ENCODE data around the gene ST3GAL2. TPM values are rescaled to one million over a fixed set of nuclear protein-coding genes. Genes with fewer than 3 reads are reported as not detected.

ST3GAL2 gene
- total and polyA plus RNA-seq, 10 of the 15 experiments (the other 5 are each of a cell fraction or from before 2014, with no cell fraction given): 0.95 to 61.7 (median 25.9) TPM

- TF ChIP-seq NRF1 (conservative IDR thresholded peaks at IDR 0.05; ENCODE audit: low read depth, low read length): no peak
- TF ChIP-seq ZNF274 (IDR thresholded peaks at IDR 0.05; ENCODE audit: insufficient read depth, insufficient read length): no peak
- no peak for TF ChIP-seq TARDBP (IDR thresholded peaks at IDR 0.05; ENCODE audit: borderline replicate concordance)
- TF ChIP-seq CUX1 (IDR thresholded peaks at IDR 0.05; ENCODE audit: insufficient replicate concordance, low read depth, low read length): no peak
- TF ChIP-seq ZBED1 (IDR thresholded peaks at IDR 0.05; ENCODE audit: borderline replicate concordance): no peak
- no peak for TF ChIP-seq RAD51 (IDR thresholded peaks at IDR 0.05)
- TF ChIP-seq BRCA1 (IDR thresholded peaks at IDR 0.05; ENCODE audit: low read depth, low read length): no peak
- TF ChIP-seq, protein P1, sequence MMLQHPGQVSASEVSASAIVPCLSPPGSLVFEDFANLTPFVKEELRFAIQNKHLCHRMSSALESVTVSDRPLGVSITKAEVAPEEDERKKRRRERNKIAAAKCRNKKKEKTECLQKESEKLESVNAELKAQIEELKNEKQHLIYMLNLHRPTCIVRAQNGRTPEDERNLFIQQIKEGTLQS (IDR thresholded peaks at IDR 0.05; ENCODE audit: borderline replicate concordance, extremely low read depth, low read depth, low read length): no peak
- peak; percentile 98 for TF ChIP-seq TCF12 (IDR thresholded peaks at IDR 0.05; ENCODE audit: low read depth, low read length)
- TF ChIP-seq CEBPB (IDR thresholded peaks at IDR 0.05; ENCODE audit: borderline replicate concordance in 1 of 2, low read depth in 2 of 2, low read length in 2 of 2): no peak
- TF ChIP-seq CBX5 (IDR thresholded peaks at IDR 0.05; ENCODE audit: low read depth): peak; percentile 76
- TF ChIP-seq, protein P2, sequence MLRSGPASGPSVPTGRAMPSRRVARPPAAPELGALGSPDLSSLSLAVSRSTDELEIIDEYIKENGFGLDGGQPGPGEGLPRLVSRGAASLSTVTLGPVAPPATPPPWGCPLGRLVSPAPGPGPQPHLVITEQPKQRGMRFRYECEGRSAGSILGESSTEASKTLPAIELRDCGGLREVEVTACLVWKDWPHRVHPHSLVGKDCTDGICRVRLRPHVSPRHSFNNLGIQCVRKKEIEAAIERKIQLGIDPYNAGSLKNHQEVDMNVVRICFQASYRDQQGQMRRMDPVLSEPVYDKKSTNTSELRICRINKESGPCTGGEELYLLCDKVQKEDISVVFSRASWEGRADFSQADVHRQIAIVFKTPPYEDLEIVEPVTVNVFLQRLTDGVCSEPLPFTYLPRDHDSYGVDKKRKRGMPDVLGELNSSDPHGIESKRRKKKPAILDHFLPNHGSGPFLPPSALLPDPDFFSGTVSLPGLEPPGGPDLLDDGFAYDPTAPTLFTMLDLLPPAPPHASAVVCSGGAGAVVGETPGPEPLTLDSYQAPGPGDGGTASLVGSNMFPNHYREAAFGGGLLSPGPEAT (IDR thresholded peaks at IDR 0.05; ENCODE audit: low read depth): peak; percentile 90
- TF ChIP-seq, protein P3, sequence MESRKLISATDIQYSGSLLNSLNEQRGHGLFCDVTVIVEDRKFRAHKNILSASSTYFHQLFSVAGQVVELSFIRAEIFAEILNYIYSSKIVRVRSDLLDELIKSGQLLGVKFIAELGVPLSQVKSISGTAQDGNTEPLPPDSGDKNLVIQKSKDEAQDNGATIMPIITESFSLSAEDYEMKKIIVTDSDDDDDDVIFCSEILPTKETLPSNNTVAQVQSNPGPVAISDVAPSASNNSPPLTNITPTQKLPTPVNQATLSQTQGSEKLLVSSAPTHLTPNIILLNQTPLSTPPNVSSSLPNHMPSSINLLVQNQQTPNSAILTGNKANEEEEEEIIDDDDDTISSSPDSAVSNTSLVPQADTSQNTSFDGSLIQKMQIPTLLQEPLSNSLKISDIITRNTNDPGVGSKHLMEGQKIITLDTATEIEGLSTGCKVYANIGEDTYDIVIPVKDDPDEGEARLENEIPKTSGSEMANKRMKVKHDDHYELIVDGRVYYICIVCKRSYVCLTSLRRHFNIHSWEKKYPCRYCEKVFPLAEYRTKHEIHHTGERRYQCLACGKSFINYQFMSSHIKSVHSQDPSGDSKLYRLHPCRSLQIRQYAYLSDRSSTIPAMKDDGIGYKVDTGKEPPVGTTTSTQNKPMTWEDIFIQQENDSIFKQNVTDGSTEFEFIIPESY (IDR thresholded peaks at IDR 0.05): no peak
- no peak for TF ChIP-seq KAT2A (conservative IDR thresholded peaks at IDR 0.05; ENCODE audit: control insufficient read depth, low read depth, low read length)
- TF ChIP-seq NFXL1 (IDR thresholded peaks at IDR 0.05; ENCODE audit: borderline replicate concordance): no peak
- no peak for TF ChIP-seq MEF2B (IDR thresholded peaks at IDR 0.05; ENCODE audit: partially characterized antibody, poor library complexity, severe bottlenecking)
- no peak for TF ChIP-seq SPI1 (IDR thresholded peaks at IDR 0.05; ENCODE audit: borderline replicate concordance, insufficient read depth, low read depth, low read length)
- TF ChIP-seq LARP7 (IDR thresholded peaks at IDR 0.05): no peak
- TF ChIP-seq BACH1 (IDR thresholded peaks at IDR 0.05; ENCODE audit: borderline replicate concordance): no peak
- TF ChIP-seq, protein P4, sequence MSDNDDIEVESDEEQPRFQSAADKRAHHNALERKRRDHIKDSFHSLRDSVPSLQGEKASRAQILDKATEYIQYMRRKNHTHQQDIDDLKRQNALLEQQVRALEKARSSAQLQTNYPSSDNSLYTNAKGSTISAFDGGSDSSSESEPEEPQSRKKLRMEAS (IDR thresholded peaks at IDR 0.05; ENCODE audit: low read depth, low read length): peak; percentile 37; the same call in 1 of the 2 replicates
- TF ChIP-seq TBL1XR1 (IDR thresholded peaks at IDR 0.05; ENCODE audit: low read depth, low read length): no peak
These were observed 21.9 kb downstream of the ST3GAL2 start (continued) for GRCh38 chr16:70416748-70417616.

All from GM12878 (cell line).